ENCODE measurements around the gene HOXB6.

The HOXB6 gene

DNA sequence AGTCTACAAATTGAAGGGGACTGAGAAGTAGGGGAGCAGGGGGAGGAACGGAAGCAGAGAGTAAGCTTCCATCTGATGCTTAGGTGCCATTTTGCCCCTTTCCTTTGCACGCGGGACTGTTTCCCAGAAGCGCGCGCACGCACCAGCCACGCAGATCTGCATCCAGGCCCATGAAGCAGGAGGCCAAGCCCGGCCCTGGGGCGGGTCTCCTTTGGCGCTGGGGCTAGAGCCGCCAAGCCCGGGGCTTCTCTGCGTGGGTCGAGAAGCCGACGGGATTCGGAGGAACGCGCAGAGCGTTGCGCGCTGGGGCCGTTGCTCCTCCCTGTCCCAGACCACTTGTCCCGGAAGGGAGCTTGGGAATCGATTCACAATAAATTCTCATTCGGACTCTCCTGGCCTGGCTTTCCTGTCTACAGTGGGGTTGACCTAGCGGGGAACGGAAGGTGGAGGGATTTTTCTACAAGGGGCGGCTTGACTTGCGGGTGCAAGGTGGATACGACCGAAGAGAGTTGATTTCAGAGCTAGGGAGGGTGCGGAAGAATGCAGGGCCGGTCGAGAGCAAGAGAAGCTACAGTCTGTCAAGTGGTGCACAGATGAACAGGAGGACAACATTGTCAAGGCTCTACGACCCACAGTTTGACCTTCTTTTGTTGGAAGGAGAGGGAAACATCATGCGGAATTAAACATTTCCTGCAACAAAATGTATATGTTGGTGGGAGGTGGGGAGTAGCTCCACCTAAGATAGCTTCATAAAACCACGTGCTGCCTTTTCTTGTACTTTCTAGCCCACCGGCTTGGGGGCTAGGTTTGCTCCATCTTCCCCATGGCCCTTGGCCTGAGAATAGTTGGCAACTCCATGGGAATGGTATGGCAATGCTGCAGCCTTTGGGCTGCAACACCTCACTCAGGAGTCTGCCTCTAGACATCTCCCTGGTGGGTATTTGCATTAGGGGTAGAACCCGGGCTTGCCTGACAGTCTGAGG is 16.9 kb upstream of the HOXB6 start:
- no peak for DNase-seq (ENCODE audit: low read depth)

DNA sequence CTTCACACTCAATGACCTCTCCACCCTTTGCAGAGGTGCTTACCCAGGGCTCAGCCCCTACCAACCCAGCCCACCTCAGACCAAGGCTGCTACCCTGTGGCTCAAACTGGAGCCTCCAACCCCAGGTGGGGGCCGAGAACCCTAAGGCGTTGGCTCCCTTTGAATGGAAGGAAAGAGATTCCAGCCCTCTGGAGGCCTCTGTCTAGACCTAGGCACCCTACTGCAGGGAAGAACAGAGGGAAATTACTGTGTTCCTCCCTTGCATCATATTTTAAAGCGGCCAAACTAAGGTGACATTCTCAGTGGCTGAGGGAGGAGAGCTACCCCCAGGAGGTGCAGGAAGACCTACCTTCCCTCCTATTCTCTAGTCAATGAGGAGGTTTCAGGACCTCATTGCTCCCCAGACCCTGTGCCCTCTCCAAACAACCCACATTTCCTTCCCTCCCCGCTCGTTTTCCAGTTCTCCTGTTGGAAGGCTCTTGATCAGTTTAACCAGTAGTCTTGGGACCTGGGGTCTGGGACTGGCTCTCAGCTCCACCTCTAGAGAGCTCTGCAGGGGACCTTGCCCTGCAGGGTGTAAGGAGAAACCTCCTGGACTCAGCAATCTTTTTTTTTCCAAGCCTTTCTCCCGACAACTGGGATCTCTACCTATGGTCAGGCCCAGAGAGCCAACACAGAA is 15.8 kb upstream of the HOXB6 start:
- no peak for DNase-seq (ENCODE audit: low read depth)

DNA sequence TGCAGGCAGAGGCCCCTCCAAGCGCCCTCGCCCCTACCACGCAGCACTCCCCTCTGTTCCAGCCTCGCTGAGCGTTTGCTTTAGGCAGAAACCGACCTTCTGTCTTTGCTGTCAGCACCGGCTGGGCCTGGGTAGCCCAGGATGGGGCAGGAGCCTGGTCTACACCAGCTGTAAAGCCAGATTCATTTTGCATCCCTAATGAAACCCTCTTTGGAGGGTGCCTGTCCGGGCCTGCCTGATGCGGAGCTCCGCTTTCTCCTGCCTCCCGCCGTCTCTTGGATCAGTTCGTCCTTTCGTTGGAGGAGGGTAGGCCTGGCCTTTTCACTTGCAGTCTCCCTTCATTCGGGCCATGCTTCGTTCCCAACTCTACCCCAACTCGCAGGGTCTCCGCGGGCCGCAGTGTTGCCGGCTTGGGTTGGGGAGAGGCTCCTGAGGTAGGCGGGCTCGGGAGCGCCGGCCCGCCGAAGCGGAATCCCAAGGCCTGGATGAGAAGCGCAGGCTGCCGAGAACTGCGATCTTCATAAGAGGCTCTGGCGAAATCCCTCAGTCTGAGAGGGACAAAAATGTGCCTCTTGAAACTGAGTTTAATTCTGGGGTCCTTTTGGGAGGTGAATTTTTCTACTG is 15.2 kb upstream of the HOXB6 start:
- no peak for DNase-seq (ENCODE audit: low read depth)

DNA sequence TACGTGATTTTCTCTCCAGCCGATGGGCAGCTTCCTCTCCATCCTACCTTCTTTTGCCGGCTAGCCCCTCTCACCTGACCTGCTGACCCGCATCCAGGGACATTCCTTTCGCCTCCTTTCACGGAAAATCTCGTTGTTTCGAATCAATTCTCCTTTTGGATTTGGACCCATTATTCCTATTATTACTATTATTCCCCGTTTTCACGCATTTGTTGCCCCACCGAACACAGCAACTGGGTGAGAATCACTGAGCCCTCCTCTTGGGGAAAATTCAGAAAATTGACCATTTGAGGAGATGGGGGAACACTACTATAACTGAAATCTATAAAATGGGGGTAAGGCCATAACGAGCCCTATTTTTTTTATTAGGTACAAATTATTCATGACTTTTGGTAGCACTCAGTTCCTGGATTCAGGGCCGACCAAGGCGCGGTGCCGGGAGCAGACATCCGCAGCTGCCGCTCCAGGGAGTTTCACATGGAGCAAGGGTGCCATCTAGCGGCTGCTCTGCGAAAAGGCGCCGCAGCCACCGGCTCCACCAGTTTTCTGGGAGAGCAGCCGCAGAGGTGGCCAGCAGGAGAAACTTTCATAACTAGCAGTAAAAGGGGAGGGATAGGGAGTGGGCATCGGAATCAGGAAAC is 13.6 kb upstream of the HOXB6 start:
- peak; percentile 82 for DNase-seq (ENCODE audit: low read depth)

DNA sequence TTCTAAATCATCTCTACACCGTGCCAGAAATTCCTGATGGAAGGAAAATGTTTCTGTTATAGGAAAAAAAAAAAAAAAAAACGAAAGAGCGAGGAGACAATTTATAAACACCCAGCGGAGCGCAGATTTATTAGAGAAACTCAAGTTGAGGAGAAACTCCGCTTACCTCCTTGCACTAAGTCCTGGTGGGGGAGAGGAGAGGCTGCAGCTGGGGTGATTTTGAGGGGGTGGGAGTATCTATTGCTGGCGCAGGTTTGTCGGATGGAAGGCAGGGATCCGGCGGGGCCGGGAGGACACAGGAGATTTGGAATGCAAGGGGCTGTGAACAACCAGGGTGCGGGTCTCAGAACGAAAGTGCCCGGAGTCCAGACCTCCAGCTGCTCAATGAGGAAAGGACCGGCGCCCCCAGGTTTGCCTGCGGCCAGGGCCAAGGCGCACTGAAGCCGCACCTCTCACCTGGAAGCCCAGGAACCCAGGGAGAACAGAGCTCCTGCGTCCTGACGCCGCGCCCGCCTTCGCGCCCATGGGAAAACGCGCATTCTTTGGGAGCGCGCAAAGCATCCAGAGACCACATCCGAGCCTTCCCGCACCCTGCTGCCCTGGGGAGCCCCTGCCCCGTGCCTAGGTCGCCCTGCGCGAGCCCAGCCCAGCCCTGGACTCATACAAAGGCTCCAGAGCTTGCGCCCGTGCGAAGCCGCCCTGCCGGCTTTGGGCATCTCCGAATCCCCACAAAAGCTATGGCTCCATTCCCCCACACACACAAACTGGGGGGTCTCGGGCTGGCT is 12.9 kb upstream of the HOXB6 start:
- DNase-seq (ENCODE audit: low read depth) = no peak

DNA sequence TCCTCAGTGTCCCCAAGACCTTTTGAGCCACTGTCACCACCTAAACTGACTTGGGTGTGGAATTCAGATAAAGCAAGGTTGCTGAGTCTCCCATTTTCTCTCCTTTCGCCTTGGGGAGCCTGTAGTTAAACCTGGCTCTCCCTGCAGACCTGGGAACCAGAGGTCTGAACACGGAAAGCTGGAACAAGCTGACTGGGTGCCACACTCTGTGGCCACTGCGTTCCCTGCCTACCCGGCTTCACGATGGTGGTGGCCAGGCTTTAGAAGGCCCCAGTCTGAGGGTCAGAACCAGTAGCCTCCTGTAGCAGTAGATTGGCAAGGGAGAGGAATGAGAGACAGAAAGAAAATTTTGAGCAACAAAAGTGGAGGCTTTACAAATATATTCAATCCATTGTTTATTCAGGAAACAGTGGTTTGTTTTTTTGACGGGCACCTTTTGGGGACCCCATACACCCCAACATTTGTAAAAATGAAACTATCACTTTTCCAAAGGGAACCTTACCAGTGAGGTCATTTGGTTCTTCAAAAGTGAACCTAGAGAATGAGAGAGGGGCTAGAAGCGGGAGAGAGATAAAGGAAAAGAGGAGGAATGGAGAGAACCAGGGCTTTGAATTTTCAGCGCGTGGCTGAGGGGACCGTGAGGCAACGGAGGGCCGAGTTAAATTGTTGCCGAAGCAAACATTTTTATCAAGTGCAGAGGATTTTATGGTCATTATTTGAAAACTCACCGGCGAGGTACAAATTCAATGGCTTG is 12.1 kb upstream of the HOXB6 start:
- DNase-seq (ENCODE audit: low read depth) = no peak

DNA sequence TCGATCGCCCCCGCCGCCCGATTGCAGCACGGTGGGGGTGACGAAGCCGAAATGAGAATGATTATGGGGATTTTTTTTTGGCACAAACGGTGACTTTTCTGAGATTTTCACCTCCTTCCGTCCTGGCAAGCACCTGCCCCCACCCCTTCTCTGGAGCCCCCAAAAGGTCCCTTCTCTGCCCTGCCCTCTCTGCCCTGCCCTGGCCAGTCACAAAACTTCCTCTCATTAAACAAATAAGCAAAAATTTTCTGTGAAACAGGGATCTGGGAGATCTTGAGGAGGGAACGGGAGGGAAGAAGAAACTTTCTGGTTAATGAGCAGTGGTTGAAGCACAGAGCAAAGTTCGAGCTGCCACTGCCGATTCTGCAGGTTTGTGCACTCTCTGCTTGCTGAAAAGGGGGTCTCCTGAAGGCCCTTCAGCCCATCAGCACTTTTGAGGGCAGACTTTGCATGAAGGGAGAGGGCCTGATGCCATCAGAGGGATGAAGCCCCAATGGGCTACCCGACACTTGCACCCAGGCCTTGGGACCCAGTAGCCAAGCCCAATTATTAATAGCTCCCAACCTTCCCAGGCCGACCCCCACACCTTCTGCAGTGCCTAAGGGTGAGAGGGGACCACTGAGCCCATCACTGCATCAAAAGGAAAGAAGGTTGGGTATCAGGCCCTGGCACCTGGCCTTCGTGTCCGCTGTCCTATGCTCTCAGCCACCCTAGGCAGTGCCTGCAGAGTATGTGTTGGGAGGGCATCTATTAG is 11.4 kb upstream of the HOXB6 start:
- no peak for DNase-seq (ENCODE audit: low read depth)

DNA sequence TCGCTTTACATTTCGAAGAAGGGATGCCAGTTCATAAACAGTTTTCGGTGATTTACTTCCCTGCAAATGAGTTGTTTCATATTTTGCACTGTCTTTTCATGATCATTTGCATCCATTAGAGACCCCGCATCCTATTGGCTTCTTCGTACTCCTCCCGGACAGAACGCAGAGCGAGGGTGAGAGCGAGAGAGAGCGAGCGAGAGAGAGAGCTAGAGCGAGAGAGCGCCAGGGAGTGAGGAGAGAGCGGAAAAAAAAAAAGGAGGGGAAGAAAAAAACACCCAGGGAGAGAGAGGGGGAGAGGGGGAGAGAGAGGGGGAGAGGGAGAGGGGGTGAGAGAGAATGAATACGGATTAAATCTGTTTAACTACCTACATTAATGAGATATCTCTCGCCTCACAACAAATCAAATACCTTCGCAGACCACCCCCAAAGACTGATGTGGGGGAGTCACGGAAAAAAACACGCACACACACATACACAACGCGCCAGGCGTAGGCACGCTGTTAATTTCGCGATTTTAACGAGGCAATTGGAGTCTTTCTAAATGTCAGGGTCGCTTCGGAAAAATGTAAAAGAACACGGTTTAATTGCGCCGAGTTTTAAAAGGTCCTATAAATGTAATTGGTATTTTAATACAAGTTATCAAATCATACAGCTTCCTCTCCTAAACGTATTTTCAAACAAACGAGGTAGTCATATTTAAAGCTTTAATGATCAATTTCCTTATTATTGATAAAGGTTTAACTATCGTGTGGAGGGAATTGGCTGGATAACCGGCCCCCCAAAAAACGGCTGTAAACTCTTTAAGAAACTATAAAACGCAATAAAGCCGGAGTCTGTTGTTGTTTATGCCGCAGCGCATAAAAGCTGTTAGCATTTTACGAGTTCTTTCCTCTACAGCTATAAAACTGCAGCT is 10.5 kb upstream of the HOXB6 start, which contains the start of gene HOXB8:
HOXB8 (minus strand) TSS at position 246 of the 916 bp plus-strand sequence. CDS start 588 bp downstream, outside the sequence.
- DNase-seq (ENCODE audit: low read depth) = no peak

DNA sequence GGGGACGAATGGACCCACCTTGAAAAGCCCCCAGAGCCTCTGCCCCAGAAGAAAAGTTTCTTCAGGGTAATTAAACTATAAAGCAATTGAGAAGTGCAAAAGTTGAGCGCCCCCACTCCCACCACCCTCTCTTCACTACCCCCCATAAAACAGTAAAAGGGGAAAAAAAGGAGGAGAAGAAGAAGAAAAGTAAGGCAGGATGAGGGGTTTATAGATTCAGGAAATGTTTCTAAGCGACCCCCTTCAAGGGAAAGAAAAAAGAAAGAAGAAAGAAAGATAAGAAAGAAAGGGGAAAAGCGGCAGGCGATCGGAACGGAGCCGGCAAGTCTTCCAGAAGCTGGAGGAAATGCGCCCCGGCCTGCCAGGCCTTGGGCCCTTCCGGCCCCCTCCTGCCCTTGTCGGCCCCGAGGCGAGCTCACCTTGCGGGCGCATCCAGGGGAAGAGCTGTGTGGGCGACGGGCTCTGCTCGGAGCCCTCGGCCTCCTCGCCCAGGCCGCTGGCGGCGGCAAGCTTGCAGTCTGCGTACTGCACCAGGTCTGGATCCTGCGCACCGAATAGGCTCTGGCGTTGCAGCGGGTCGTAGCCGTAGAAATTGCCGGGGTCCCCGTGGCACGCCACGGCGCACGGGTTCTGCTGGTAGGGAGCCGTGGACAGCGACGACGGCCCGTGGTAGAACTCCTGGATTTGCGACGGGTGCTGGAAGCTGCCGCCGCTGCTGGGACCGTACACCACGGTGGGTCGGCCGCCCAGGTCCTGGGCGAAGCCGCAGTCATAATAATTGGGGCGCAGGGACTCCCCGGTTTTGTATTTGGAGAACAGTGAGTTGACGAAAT is 9.3 kb upstream of the HOXB6 start:
- no peak for DNase-seq (ENCODE audit: low read depth)

DNA sequence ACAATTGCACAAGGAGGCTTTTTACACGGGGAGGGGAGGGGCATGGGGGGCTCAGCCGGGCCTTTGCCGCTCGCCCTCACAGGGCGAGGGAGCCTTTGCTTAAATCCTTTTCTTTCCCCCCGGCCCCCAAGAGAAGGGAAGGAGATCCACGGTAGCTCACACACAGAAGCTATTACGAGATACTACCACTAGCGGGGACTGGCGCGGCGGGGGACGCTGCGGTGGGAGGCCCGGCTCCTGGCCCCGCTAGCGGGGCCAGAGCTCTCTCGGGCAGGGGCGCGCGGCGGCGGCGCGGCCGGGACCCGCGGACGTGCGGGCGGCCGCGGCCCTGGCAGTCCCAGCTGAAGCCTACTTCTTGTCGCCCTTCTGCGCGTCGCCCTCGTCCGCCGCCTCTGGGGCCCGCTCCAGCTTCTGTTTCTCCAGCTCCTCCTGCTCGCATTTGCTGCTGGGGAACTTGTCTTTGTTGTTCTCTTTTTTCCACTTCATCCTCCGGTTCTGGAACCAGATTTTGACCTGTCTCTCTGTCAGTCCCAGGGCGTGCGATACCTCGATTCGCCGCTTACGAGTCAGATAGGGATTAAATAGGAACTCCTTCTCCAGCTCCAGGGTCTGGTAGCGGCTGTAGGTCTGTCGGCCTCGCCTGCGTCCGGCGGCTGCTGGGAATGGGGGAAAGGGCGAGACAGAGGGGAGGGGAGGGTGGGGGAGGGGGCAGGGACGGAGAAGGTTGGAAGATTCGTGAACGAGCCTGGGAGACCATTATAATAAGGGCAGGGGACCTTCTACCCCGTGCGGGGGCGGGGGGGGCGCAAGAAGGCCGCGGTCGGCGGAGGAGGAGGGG is 8.3 kb upstream of the HOXB6 start:
- DNase-seq (ENCODE audit: low read depth) = peak; percentile 32

DNA sequence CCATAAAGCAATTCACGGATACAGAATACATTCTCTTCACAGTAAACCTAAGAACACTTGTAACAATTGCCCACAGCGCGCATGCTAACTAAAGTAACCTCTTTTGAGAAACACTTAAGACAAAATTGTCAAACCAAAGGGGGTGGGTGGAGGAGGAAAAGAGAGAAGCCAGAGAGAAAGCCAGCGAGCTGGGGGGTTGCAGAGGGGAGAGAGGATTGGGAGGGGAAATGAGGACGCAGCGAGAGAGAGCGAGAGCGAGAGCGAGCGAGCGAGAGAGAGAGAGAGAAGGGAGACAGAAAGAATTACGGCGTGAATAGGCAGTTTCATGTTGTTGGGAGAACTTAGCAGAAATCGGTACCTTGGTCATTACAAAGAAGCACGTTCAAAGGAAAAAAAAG is 7.7 kb upstream of the HOXB6 start:
- DNase-seq (ENCODE audit: low read depth) = no peak

DNA sequence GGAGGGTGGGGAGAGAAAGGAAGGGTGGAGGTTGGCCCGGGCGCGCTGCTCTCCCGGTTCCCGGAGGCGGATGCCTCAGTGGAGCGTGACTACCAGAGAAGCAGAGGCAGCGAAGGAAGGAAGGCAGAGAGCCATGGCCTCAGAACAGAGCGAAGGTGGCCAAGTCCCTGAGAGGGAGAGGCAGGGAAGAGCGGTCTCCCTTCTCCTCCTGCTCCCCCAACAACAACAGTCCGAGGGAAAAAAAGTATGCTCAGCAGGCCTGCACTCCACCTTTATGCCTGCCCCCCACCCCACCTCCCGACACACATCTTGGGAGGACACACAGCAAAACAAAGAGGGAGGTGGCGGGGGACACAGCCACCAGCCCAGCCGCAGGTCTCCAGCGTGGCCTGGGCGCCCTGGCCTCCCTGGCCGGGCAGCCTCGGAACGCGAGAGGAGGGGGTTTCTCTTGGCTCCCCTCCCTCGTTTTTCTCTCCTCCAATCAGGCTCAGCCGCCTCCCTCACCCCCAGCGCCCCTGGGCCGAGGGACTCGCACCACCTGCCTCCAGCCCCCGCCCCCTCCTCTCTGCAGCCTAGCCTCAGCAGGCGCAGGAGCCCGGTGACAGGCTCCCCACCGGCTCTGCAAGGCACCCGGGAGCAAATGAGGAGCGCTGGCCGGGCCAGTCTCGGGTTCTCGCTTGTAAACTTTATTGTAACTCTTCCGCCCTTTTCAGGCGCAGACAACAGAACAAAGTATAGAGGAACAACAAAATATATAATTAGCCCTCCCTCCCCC is 7.1 kb upstream of the HOXB6 start:
- no peak for DNase-seq (ENCODE audit: low read depth)

DNA sequence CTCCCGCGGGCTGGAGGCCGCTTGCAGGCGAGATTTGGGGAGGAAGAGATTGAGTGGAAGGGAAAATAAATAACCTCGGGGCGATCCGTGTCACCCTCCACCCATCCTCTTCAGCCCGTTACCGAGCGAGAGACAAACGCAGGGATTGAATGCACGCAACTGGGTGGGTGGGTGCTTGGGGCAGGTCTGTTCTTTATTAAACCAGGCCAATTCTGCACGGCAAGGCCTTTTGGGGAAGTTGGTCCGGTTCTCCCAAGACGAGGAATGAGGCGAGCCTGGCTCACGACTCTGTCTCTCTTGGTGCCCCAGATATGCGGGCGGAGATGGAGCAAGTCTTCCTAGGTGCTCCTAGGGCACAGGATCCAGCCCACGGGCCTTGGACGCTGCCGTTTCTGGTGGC is 6.4 kb upstream of the HOXB6 start:
- no peak for DNase-seq (ENCODE audit: low read depth)

DNA sequence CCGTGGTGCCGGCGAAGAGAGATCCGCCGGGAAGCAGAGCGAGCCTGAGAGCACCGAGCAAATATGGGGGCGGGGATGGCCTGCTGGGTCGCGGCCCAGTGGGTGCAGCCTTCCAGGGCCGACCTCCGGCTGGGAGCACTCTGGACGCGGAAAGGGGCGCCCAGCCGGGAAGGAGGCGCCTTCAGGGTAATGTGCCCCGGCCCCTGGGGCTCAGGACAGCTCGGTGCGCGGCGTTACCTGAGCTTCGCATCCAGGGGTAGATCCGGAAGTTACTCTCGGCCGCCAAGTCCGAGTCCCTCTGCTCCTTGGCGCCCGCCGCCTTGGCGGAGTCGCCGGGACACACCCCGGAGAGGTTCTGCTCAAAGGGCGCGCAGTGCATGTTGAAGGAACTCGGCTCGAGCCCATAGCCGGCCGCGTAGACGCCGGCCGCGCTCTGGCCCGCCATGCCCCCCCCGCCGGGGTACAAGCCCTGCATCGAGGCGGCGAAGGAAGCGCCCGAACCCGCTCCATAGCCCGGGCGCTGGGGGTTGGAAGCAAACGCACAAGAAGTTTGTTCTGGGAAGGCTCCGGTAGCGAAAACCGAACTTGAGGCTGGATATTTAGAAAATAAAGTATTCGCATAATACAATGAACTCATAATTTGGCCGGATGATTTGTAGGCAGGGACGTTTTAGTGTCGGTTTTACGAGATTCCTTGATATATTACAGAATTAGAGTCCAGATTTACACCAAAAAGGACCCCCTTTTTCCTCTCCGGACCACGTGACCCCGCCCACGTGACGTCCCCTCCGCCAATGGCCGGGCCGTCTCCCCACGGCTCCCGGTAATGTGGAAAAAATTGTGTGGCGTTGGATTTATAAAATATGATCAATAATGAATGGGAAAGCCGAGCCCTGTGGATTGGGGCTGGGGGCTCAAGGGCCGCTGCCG is 5.8 kb upstream of the HOXB6 start, which contains the start of gene HOXB7:
HOXB7 (minus strand) TSS at position 736 of the 930 bp plus-strand sequence; CDS start at position 637, 99 bp downstream.
- DNase-seq (ENCODE audit: low read depth) = peak; percentile 51

DNA sequence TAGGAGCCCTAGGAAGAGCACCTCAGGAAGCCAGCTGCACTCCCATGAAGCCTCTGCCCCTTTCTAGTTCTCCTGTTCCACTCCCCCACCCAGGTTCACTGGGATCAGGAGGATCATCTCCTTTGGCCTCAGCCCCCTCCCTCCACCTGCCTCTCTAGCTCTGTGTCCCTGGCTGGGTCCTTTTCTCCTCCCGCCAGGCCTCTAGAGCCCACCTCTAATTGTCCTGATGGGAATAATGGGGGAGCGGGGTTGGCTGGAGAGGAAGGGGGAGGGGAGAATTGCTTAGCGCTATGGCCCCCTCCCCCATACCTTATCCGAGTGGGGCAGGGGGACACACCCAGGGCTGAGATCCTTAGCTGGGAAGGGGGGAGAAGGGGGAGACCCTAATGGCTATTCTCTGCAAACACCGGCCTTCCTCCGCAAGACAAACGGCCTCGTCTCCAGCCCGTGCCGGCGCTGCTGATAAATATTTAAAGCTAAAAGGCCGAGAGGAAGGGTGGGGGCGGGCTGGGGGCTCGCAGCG is 5.0 kb upstream of the HOXB6 start:
- no peak for DNase-seq (ENCODE audit: low read depth)
